IPS-18c (cell line): ENCODE results near the gene NAP1L4.

Source experiments
- H3K4me3 ChIP-seq: 2 replicates; pipeline ENCODE4 v1.7.0; 2013; ENCODE audit warnings: low read depth, mild to moderate bottlenecking, low read length, moderate library complexity; ENCODE audit not compliant: insufficient read depth
- H3K9me3 ChIP-seq: one replicate; pipeline ENCODE4 v1.6.1; 2013; ENCODE audit warnings: mild to moderate bottlenecking, low read length, moderate library complexity; ENCODE audit not compliant: control insufficient read depth, insufficient read depth

NAP1L4 gene

GRCh38 chr11:2933375-2934020 lies 58.6 kb downstream of the NAP1L4 start:
- Histone ChIP-seq H3K9me3 (no peaks in the 10 kb centered on the region), H3K4me3 (no peak overlapping the region)

DNA sequence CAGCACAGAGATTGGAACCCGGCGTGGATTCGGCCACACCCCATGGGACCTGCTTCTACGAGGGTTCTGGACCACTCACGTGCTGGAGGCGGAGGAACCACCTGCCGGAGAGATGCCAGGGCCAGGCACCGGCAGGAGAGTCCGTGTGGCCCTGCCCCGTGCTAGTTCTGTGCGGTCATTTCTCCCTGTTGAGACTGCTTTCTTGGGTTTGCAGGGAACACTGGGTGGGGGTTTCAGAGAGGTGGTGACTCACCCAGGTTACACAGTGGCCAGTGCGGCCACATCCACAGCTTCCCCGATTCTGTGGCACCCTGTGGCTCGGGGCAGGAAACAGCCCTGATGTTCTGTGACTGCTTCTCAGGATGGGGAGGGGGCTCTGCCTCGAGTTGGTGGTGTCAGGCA lies 59.3 kb downstream of the NAP1L4 start:
- Histone ChIP-seq H3K9me3 (no peaks in the 10 kb centered on the region), H3K4me3 (no peak overlapping the region)

DNA sequence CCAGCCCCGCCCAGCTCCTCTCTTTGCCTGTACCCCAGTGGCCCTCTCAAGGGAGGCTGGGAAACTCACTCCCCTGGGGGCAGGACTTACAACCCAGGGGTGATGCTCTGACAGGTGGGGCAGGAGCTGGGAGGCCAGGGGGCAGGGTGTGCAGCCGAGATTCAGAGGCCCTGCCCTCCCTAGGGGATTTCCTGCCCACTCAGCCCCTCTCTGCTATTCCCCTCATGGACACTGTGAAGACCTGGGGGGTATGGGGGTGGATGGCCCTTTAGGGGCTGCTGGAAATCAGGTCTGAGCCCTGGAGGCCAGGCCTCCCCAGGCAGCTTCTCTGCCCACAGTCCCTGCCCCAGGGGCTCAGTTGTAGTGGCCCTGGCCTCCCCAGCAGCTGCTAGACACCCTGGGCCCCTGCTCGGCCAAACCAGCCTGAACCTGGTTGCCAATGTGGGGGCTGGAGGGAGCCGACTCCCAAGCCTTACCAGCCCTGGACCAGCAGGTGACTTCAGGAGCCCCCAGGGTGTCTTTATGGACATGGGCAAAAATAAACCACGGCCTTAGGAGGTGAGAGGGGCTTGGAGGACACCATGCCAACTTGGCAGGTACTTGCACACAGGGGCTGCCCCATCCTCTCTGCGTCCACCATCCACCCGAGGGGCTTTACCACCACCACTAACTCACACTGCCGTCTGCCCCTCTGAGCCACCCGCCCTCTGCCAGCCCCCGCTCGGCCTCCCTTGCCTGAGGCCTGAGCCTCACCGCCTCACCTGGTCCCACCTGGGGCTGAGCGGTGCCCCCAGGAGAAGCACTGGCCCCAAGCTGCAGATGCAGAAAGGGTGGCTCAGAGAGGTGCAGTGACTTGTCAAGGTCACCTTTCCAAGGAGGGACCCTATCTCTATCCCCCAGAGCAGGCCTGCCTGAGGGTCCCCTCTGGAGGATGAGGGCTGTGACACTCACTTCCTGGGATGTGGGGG lies 60.1 kb downstream of the NAP1L4 start:
- Histone ChIP-seq H3K4me3 (no peak overlapping the region), H3K9me3 (no peaks in the 10 kb centered on the region)

- Histone ChIP-seq H3K4me3 (no peak overlapping the region), H3K9me3 (no peaks in the 10 kb centered on the region)
Measured at GRCh38 chr11:2931420-2931746, 60.7 kb downstream of the NAP1L4 start.

DNA sequence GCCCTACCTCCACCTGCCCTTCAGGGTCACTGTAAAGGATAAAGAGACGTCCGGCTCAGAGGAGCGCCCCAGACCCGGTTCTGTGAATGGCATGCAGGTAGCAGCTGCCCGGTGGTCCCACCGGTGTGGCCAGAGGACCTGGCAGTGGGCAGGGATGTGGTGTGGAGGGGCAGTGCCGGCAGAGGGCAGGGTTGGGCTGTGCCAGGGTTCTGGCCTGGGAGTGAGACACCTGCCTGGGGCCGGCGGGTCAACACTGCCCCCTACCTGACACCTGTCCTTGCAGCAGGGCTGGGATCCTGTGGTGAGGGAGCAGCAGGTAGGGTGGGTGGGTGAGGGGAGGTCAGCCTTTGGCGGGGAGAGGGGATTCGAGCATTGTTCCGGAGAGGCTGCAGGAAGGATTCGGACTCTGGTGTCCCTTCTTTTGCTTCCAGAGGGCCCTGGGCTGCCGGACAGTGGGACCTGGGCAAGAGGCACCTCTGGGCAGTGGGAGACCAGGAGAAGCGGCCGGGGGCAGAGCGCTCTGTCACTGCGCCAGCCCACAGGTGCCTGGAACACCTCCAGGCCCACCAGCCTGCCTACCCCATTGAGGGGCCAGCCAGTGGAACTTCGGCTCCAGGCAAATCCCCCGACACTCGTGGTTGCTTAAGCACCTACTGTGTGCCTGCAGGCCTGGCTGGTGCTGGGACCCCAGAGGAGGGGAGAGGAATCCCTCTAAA lies 61.3 kb downstream of the NAP1L4 start:
- peak overlapping the region; percentile 43 for H3K4me3 ChIP-seq
- H3K9me3 ChIP-seq = no peaks in the 10 kb centered on the region

DNA sequence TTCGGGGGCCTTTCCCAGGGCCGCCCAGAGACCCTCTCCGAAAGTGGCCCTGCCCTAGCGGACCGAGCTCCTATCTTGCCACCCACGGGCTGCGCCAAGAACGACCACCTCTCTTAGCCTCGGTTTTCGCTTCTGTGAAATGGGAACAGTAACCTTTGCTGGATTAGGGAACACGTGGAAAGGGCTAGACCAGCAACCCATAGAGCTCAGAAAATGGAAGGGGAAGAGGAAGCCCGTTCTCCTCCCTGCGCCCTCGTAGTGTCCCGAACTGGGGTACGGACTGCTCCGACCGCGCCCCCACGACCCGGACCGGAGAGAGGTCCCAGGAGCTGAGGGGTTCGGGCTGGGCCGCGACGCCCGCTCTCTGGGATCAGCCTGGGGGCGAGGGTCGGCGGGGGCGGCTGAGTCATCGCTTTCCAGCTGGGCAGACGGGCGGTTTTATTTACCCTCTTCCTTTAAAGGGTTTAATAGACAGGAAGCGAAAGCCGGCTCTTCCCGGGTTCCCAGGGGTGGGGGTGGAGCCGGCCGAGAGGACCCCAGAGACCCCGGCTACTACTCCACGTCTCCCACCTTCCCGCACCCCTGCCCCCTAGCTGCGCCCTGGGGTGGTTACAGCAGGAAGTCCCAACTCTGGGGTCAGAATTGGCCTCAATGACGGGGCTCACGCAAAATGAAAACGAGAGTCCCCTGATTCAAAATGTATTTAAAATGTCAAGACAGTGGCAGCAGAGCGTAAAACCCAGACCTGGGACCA lies 62.0 kb downstream of the NAP1L4 start:
- Histone ChIP-seq H3K9me3 (no peaks in the 10 kb centered on the region), H3K4me3 (peak overlapping the region; percentile 43)

- Histone ChIP-seq H3K9me3 (no peaks in the 10 kb centered on the region), H3K4me3 (peak overlapping the region; percentile 43; the same call in 1 of the 2 replicates)
Measured at GRCh38 chr11:2929531-2929949, 62.6 kb downstream of the NAP1L4 start.

GRCh38 chr11:2928605-2929530 lies 63.3 kb downstream of the NAP1L4 start, which contains the start of gene PHLDA2:
Gene PHLDA2 (minus strand): TSS chr11:2929420. CDS start chr11:2929364, 56 bp downstream.
- no peaks in the 10 kb centered on the region for H3K9me3 ChIP-seq

GRCh38 chr11:2927851-2928604 lies 64.1 kb downstream of the NAP1L4 start:
- H3K4me3 ChIP-seq = peak overlapping the region; percentile 47

More at GRCh38 chr11:2928605-2929530, 63.3 kb downstream of the NAP1L4 start, which contains the start of gene PHLDA2:
- peak within 1 kb of the TSS; percentile 47 for H3K4me3 ChIP-seq

DNA sequence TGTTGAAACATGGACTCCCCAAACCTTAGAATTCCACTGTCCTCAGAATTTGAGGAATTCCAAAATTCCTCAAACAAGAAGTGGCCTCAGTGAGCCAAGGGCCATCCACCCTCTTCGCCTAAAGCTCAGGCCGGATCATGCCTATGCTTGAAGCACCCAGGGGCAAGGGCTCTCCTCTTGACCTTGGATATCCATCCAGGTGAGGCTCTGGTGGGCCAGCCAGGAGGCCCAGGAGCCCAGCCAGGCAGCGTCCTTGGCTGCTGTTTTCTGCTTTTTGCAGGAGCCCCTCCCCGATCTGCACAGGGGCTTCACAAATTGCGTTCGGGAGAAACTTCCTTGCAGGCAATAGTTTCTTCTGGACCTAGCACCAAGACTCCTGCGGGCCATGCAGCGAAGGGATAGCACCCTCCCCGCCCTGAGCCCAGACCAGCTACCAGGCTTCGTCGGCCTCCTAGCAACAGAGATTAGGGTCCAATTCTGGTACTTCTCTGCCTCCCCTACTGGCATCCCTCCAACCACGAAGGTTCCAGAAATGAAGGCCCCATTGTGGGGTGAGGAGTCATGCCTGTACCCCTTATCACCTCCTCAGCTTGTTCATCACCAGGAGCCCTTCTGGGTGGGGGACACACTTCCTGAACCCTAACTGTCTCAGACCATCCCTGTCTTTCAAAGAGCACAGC lies 64.9 kb downstream of the NAP1L4 start:
- no peak overlapping the region for H3K4me3 ChIP-seq

More at GRCh38 chr11:2927851-2928604, 64.1 kb downstream of the NAP1L4 start:
- H3K9me3 ChIP-seq = no peaks in the 10 kb centered on the region

DNA sequence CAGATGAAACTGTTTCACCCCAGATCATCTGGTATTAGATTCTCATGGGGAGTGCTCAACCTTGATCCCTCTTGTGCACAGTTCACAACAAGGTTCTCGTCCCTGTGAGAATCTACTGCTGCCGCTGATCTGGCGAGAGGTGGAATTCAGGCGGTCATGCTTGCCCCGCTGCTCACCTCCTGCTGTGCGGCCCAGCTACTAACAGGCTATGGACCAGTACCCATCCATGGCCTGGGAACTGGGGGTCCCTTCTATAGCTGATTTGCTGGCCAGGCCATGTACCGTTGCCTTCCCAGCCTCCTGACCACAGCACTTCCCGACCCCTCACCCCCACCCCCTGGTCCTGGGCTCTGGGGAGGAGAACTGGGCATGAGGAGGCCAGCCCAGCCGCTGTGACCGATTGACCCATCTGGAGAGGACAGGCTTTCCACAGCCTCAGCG lies 65.5 kb downstream of the NAP1L4 start:
- Histone ChIP-seq H3K4me3 (no peak overlapping the region), H3K9me3 (no peaks in the 10 kb centered on the region)

More for the DNA sequence above, 64.9 kb downstream of the NAP1L4 start:
- no peaks in the 10 kb centered on the region for H3K9me3 ChIP-seq

- Histone ChIP-seq H3K9me3 (no peaks in the 10 kb centered on the region), H3K4me3 (no peak overlapping the region)
Measured at GRCh38 chr11:2924821-2925675, 67.1 kb downstream of the NAP1L4 start.

DNA sequence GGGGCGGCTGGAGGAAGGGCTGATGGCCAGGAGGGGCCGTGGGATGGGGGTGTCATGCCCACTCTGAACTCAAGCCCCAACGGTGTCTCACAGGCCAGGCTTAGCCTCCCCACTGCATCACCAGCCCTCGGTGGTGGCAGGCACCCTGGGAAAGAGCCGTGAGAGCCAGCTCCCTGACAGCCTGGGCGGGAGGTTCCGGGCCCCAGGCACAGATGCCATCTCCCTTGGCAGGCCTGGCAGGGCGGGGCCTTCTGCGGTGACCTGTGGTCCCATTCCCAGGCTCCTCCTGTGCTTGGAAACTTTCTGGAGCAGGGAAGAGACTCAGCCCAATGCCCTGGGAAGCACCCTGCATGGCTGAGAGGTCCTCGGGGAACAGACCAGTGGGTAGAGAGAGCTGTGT lies 67.7 kb downstream of the NAP1L4 start:
- H3K9me3 ChIP-seq = no peaks in the 10 kb centered on the region
- no peak overlapping the region for H3K4me3 ChIP-seq
